ENCODE results near the gene DPP10.

GRCh38 chr2:115163572-115163971, 721.1 kb downstream of the DPP10 start:
- no peak for TF ChIP-seq ZNF274 (IDR thresholded peaks at IDR 0.05; ENCODE audit: low read depth, low read length)
- TF ChIP-seq YY1 (IDR thresholded peaks at IDR 0.05; ENCODE audit: insufficient read depth, insufficient read length), result no peak

Data from NT2/D1 (cell line).